ENCODE measurements around the gene JUP.

Gene JUP

DNA sequence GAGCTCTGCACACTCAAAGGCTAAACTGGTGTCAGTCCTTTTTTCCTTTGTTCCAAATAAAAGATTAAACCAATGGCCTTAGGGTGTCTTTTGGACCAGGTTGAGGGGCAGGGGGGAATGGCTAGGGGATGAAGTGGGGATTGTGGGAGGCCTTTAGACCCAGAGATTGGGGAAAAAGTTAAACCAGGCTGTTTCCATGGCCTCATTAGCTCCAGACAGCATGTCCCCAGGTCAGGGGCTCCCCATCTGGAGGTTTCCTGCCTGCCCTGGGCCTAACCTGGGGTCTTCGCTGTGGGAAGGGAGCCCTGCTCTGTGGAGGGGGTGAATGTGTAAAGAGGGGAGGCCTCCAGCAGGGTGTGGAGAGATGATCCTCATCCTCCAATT lies 36.6 kb upstream of the JUP start:
- no peak overlapping the region for H2AFZ ChIP-seq (ENCODE audit: low read depth, low read length, severe bottlenecking)
- H3K9me3 ChIP-seq (ENCODE audit: insufficient read depth, low read length): no peaks in the 10 kb centered on the region
- no peak overlapping the region for H3K27ac ChIP-seq (ENCODE audit: low read depth, low read length)
- no peaks in the 10 kb centered on the region for H3F3A ChIP-seq (ENCODE audit: insufficient read depth)
- H3K9ac ChIP-seq (ENCODE audit: low read length): no peak overlapping the region
- no peaks in the 10 kb centered on the region for H3K79me2 ChIP-seq (ENCODE audit: insufficient read depth, low read length)
- H3K4me3 ChIP-seq (ENCODE audit: insufficient read depth, low read length, poor library complexity, severe bottlenecking): no peak overlapping the region
- H3K27me3 ChIP-seq (ENCODE audit: low read length): no peaks in the 10 kb centered on the region
- no peaks in the 10 kb centered on the region for H4K20me1 ChIP-seq (ENCODE audit: low read depth, low read length)
- 0 out of 2 replicates have a peak, but pooled peaks cover 2% of the 10 kb centered on the region for H3K36me3 ChIP-seq (ENCODE audit: low read length)
- no peaks in the 10 kb centered on the region for H3K9me2 ChIP-seq (replicated peaks; ENCODE audit: insufficient read depth, low read length)
- TF ChIP-seq CTCF (IDR thresholded peaks at IDR 0.05; ENCODE audit: insufficient read depth, low read length, poor library complexity, severe bottlenecking): no peak
- no peak for TF ChIP-seq EZH2phosphoT487 (conservative IDR thresholded peaks at IDR 0.05; ENCODE audit: low read length)
- no peak overlapping the region for H3K4me2 ChIP-seq (ENCODE audit: low read depth, low read length, poor library complexity, severe bottlenecking)

GRCh38 chr17:41822216-41823140 lies 36.0 kb upstream of the JUP start:
- no peak for TF ChIP-seq CTCF (IDR thresholded peaks at IDR 0.05; ENCODE audit: insufficient read depth, low read length, poor library complexity, severe bottlenecking)
- no peak for TF ChIP-seq EZH2phosphoT487 (conservative IDR thresholded peaks at IDR 0.05; ENCODE audit: low read length)
- Histone ChIP-seq H3K36me3 (ENCODE audit: low read length) (no peaks in the 10 kb centered on the region), H3K4me2 (ENCODE audit: low read depth, low read length, poor library complexity, severe bottlenecking) (no peak overlapping the region)

GRCh38 chr17:41821776-41822175 lies 35.3 kb upstream of the JUP start:
- Histone ChIP-seq H3K27me3 (ENCODE audit: low read length) (no peaks in the 10 kb centered on the region), H3K79me2 (ENCODE audit: insufficient read depth, low read length) (no peaks in the 10 kb centered on the region), H3K9me3 (ENCODE audit: insufficient read depth, low read length) (no peaks in the 10 kb centered on the region), H4K20me1 (ENCODE audit: low read depth, low read length) (no peaks in the 10 kb centered on the region), H3K9ac (ENCODE audit: low read length) (no peak overlapping the region), H2AFZ (ENCODE audit: low read depth, low read length, severe bottlenecking) (no peak overlapping the region), H3F3A (ENCODE audit: insufficient read depth) (no peaks in the 10 kb centered on the region), H3K27ac (ENCODE audit: low read depth, low read length) (no peak overlapping the region), H3K4me2 (ENCODE audit: low read depth, low read length, poor library complexity, severe bottlenecking) (no peak overlapping the region), H3K9me2 (replicated peaks; ENCODE audit: insufficient read depth, low read length) (no peaks in the 10 kb centered on the region), H3K4me3 (ENCODE audit: insufficient read depth, low read length, poor library complexity, severe bottlenecking) (no peak overlapping the region), H3K36me3 (ENCODE audit: low read length) (no peaks in the 10 kb centered on the region)
- no peak for TF ChIP-seq CTCF (IDR thresholded peaks at IDR 0.05; ENCODE audit: insufficient read depth, low read length, poor library complexity, severe bottlenecking)
- TF ChIP-seq EZH2phosphoT487 (conservative IDR thresholded peaks at IDR 0.05; ENCODE audit: low read length): no peak

More at GRCh38 chr17:41822216-41823140, 36.0 kb upstream of the JUP start:
- no peaks in the 10 kb centered on the region for H3K9me3 ChIP-seq (ENCODE audit: insufficient read depth, low read length)
- no peaks in the 10 kb centered on the region for H4K20me1 ChIP-seq (ENCODE audit: low read depth, low read length)
- H3K27ac ChIP-seq (ENCODE audit: low read depth, low read length): no peak overlapping the region
- no peaks in the 10 kb centered on the region for H3K79me2 ChIP-seq (ENCODE audit: insufficient read depth, low read length)
- H3K4me3 ChIP-seq (ENCODE audit: insufficient read depth, low read length, poor library complexity, severe bottlenecking): no peak overlapping the region
- no peak overlapping the region for H2AFZ ChIP-seq (ENCODE audit: low read depth, low read length, severe bottlenecking)
- H3F3A ChIP-seq (ENCODE audit: insufficient read depth): no peaks in the 10 kb centered on the region
- H3K27me3 ChIP-seq (ENCODE audit: low read length): no peaks in the 10 kb centered on the region
- no peaks in the 10 kb centered on the region for H3K9me2 ChIP-seq (replicated peaks; ENCODE audit: insufficient read depth, low read length)
- H3K9ac ChIP-seq (ENCODE audit: low read length): no peak overlapping the region

All from SU-DHL-6 (cell line).